Ovary (tissue), 9 donors: ENCODE results near the gene SLC15A1. TPM values are rescaled to one million over a fixed set of nuclear protein-coding genes. Genes with fewer than 3 reads are reported as not detected.

Experiments
- DNase-seq, 5 donors: peaks; one replicate each; pipeline ENCODE4 v3.0.0-alpha.2; 2019 to 2020
- H3K27ac ChIP-seq, 2 donors: fragments of 200-600 bp; one replicate each; pipeline versions ENCODE4 v1.5.1 to v1.8.0; 2019 to 2022
- H3K27me3 ChIP-seq: fragments of 200-600 bp; one replicate; pipeline ENCODE4 v1.8.0; 2022
- H3K36me3 ChIP-seq: fragments of 200-600 bp; sonication (generic); one replicate; pipeline ENCODE4 v1.5.1; 2019
- H3K4me1 ChIP-seq: one replicate; pipeline ENCODE4 v1.8.1; 2013; ENCODE audit warnings: mild to moderate bottlenecking, moderate library complexity; ENCODE audit not compliant: insufficient read depth
- H3K4me3 ChIP-seq: fragments of 200-600 bp; sonication (generic); one replicate; pipeline ENCODE4 v1.5.1; 2017
- H3K9me3 ChIP-seq, 2 donors: fragments of 200-600 bp in 1 of 2; sonication (generic) in 1 of 2; one replicate each; pipeline versions ENCODE4 v1.5.1 to v1.8.1; 2013 to 2019; ENCODE audit warnings: mild to moderate bottlenecking in 1 of 2, moderate library complexity in 1 of 2
- CTCF ChIP-seq, 3 donors: fragments of 450-650 bp in 2 of 3; fragments of 200-600 bp in 1 of 3; IDR thresholded peaks; one replicate each; pipeline versions ENCODE4 v1.5.1 to v1.8.0; 2016 to 2022; ENCODE audit warnings: antibody characterized with exemption in 3 of 3, mild to moderate bottlenecking in 1 of 3
- EP300 ChIP-seq: sonication (generic); formaldehyde crosslinking; IDR thresholded peaks from one replicate; pipeline ENCODE4 v1.6.1; 2017; ENCODE audit warnings: antibody characterized with exemption
- POLR2A ChIP-seq: fragments of 450-650 bp; IDR thresholded peaks from one replicate; pipeline ENCODE4 v1.6.1; 2017; ENCODE audit warnings: antibody characterized with exemption, mild to moderate bottlenecking, moderate library complexity
- WGBS, 3 donors: extraction: QIAGEN DNeasy Blood & Tissue Kit in 1 of 3; methylation state at CpG; one replicate each; pipeline versions ENCODE4 v1.1.5 to v1.1.7; 2013 to 2017; 5-methylcytosine and 5-hydroxymethylcytosine counted together
- intact Hi-C, 4 donors: fragments of 100-400 bp; cut with DNase I; formaldehyde crosslinking; loops; one replicate each; pipeline versions ENCODE4 v1.11.0 to v1.15.1; 2022 to 2023
- polyA plus RNA-seq, 2 donors: library from polyadenylated mRNA; stranded (reverse); fragments of 200-250 nt in 1 of 2; fragments of 350-450 nt in 1 of 2; fragmentation: Illumina TruSeq in 1 of 2; extraction: RNeasy Lipid Tissue Mini Kit (QIAGEN cat#74804) in 1 of 2; gene quantifications; one replicate each; pipeline ENCODE4 v1.2.3, GENCODE V29; 2013 to 2014
- total RNA-seq, 7 donors: library from RNA; depleted of rRNA in 2 of 7; stranded (reverse); fragments of >200 nt in 2 of 7; fragmentation: NEBNext Ultra II Directional in 3 of 7; extraction: Animal tissue kit (Norgen Biotek cat#: 25700) in 3 of 7; gene quantifications; one replicate each; pipeline versions ENCODE4 v1.1.0 to v1.2.4, GENCODE V29; 2016 to 2023
- donor health status: DM: no; HTN: no; CAD: no; lungs with moderate emphysema.
- donor health status: DM: no; HTN: no; CAD: no.
- donor health status: Bipolar disorder and iron deficiency.
- donor health status: DM: yes; HTN: yes; CAD: no.
- donor health status: DM: no; HTN: no; CAD: no.
- donor health status: DM: yes; HTN: yes; CAD: no.

Gene SLC15A1
- total and polyA plus RNA-seq, 9 donors = 0.05 to 1.3 (median 0.13) TPM; not detected in 3

- no peak overlapping the region for H3K27ac ChIP-seq
- no peaks in the 10 kb centered on the region for H3K4me1 ChIP-seq
- H3K36me3 ChIP-seq = no peaks in the 10 kb centered on the region
- no peak for TF ChIP-seq CTCF (IDR thresholded peaks at IDR 0.05)
- TF ChIP-seq EP300 = no peak
- no peak for TF ChIP-seq POLR2A
- H3K4me3 ChIP-seq = no peak overlapping the region
- H3K9me3 ChIP-seq = no peaks in the 10 kb centered on the region
- no peak for DNase-seq
- 84 to 92% (median 89%) methylated on average over 6 of the region's 6 CpGs for WGBS, 3 donors
- intact Hi-C loops = no loop called here
- no peaks in the 10 kb centered on the region for H3K27me3 ChIP-seq
These were observed 42.7 kb upstream of the SLC15A1 start for GRCh38 chr13:98795220-98795619.

GRCh38 chr13:98794498-98794897 lies 42.0 kb upstream of the SLC15A1 start:
- H3K4me1 ChIP-seq = no peaks in the 10 kb centered on the region
- H3K4me3 ChIP-seq = no peak overlapping the region
- 92 to 94% (median 94%) methylated on average over 12 of the region's 12 CpGs for WGBS, 3 donors
- no peaks in the 10 kb centered on the region for H3K9me3 ChIP-seq
- intact Hi-C loops = no loop called here
- H3K36me3 ChIP-seq = no peaks in the 10 kb centered on the region
- no peak overlapping the region for H3K27ac ChIP-seq
- no peaks in the 10 kb centered on the region for H3K27me3 ChIP-seq
- TF ChIP-seq EP300 = no peak
- DNase-seq = no peak

GRCh38 chr13:98792785-98793495 lies 40.5 kb upstream of the SLC15A1 start:
- no peak overlapping the region for H3K4me3 ChIP-seq
- WGBS, 3 donors = 86 to 90% (median 90%) methylated on average over 11 of the region's 11 CpGs
- TF ChIP-seq CTCF (IDR thresholded peaks at IDR 0.05) (no peak), POLR2A (no peak), EP300 (no peak)
- intact Hi-C loops = no loop called here
- DNase-seq = no peak
- no peaks in the 10 kb centered on the region for H3K27me3 ChIP-seq
- no peaks in the 10 kb centered on the region for H3K9me3 ChIP-seq
- H3K27ac ChIP-seq = no peak overlapping the region
- H3K36me3 ChIP-seq = no peaks in the 10 kb centered on the region
- no peaks in the 10 kb centered on the region for H3K4me1 ChIP-seq

GRCh38 chr13:98792321-98792720 lies 39.8 kb upstream of the SLC15A1 start:
- intact Hi-C loops = no loop called here
- H3K27me3 ChIP-seq = no peaks in the 10 kb centered on the region
- H3K9me3 ChIP-seq = no peaks in the 10 kb centered on the region
- no peak overlapping the region for H3K27ac ChIP-seq
- TF ChIP-seq EP300 (no peak), POLR2A (no peak), CTCF (IDR thresholded peaks at IDR 0.05) (no peak)
- WGBS, 3 donors = 73 to 82% (median 80%) methylated on average over 9 of the region's 9 CpGs
- no peak overlapping the region for H3K4me3 ChIP-seq
- H3K4me1 ChIP-seq = no peaks in the 10 kb centered on the region
- H3K36me3 ChIP-seq = no peaks in the 10 kb centered on the region
- no peak for DNase-seq

- H3K36me3 ChIP-seq = no peaks in the 10 kb centered on the region
- intact Hi-C loops = no loop called here
- H3K4me3 ChIP-seq = no peak overlapping the region
- H3K4me1 ChIP-seq = no peaks in the 10 kb centered on the region
- DNase-seq = no peak
- no peak overlapping the region for H3K27ac ChIP-seq
- TF ChIP-seq CTCF (IDR thresholded peaks at IDR 0.05) = no peak
- no peak for TF ChIP-seq EP300
- no peak for TF ChIP-seq POLR2A
- WGBS, 3 donors = 89 to 94% (median 92%) methylated on average over 7 of the region's 7 CpGs
- H3K9me3 ChIP-seq = no peaks in the 10 kb centered on the region
- H3K27me3 ChIP-seq = no peaks in the 10 kb centered on the region
These were observed 39.1 kb upstream of the SLC15A1 start for GRCh38 chr13:98791611-98792010.
